ENCODE measurements around the gene KLK6.

KLK6 gene

DNA sequence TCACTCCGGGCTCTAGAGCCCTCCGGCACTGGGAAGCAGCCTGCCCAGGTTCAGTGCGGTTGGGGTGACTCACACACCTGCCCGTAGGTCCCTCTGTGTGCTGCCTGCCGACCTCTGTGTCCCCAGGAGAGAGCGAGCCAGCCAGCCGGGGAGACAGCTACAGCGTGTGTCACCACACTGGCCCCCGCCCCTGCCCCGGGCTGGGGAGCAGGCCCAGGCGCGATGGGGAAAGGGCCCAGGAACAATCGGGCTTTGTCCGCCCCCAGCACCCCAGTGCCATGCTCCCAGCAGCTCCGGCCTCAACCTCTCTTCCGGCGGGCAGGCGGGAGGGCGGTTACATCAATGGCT, at the start of gene KLK6:
TSS of gene KLK6 (minus strand) at position 179 of the 348 bp plus-strand sequence. CDS start 1,487 bp downstream, outside the sequence.
- no peak for DNase-seq (ENCODE audit: low read depth)

DNA sequence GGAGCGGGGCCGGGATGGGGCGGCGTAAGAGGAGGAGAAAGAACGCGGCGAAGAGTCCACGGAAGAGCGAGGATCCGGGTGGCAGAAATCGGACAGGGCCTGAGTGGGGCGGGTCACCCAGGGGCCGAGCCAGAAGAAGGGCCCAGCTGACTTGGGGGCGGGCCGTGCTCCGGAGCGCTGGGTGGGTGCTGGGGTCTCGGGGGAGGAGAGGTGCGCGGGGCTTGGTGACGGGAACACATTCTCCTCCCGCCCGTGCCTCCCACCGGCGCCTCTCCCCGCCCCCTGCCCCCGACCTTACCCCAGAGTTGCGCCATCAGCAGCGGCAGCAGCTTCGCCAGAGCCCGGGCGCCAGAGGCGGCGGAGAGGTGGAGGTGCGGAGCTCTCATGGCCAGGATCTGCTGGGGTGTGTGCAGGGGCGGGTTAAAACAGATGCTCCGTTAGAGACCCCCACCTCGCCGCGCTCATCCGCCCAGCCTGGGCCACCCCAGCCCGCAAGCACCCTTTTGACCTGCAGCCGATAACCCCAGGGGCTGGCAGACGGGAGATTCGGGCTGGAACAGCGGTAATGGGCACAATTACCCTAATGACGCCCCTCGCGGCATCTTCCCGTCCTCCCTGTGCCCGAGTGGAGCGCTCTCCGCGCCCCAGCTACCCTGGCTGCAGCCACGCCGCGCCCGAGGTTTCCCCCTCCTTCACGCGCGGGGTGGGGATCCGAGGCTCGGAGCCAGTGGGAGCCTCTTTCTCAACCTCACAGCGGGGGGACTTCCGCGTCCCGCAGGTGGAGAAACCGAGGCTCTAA, 49.6 kb upstream of the KLK6 start:
- DNase-seq (ENCODE audit: low read depth): no peak

DNA sequence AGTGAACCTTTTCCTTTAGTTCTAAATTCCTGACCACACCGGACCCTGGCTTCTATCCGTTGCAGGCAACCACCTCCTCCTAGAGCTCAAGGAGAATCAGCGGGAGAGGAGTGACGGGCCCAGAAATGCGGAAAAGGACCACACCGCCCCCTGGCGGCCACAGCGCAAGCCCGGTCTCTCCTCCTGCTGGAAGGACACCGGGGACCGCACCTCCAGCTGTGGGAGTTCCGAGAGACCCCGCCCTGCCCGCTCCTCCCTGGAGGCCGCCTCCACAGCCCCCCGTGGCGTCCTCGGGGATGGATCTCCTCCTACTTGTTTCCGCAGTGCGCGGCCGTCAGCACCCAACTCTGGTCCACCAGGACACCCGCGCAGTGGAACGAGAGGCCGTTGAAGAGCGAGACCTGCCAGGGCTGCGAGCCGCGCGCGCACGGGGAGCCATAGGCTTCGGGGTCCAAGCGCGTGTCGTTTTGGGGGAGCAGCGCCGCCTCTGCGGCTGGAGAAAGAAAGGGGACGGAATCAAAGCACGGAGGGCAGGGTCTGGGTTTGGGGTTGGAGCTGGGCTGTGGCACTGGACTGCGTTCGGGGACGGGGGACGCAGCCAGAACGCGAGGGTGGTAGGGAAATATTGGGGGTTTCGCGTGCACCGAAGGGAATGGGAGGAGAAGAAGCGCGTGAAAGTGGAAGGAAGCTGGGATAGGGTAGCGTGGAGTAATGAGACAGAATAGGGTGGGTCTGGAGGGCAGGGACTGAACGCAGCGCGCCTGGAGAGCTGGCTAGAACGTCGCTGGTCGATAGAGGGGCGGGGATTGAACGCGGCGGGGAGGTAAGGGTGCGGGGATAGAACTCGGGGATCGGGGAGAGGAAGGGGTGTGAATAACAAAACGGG, 47.6 kb upstream of the KLK6 start:
- DNase-seq (ENCODE audit: low read depth): no peak

DNA sequence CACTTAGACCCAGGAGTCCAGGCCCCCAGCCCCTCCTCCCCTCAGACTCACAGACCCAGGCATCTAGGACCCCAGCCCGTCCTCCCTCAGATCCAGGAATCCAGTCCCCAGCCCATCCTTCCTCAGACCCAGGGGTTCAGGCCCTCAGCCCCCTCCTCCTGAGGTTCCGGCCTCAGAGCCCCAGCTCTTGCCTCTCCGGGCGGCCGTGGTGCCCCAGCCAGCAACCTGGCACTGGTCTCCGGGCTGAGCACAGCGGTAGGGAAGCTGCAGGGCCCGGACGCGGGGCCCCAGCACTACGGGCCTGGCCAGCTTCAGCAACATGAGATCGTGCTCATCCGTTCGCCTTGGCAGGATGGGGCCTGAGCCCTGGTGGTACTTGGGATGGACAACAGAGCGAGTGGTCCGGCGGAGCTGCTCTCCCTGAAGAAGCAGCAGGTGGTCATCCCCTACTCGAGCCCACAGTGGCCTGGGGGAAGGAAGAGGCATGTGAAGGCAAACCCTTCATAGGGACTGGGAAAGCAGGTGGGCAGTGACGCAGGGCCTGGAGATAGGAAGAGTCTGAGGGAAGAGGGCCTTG, 46.4 kb upstream of the KLK6 start:
- no peak for DNase-seq (ENCODE audit: low read depth)

DNA sequence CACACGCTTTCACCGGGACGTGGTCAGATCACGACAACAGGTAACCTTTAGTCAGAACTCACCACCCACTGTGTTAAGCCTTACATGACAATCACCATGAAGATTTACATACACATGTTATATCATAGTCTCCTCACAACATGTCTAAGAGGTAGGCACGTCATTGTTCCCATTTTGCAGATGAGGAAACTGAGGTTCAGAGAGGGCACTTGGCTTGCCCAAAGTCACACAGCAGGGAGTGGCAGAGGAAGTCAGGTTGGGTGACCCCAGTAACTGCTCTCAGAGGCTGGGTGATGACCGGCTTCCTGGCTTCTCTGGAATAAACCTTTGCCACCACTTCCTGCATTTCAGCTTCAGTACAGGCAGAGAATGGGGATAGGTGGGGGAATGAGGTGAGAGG, 44.9 kb upstream of the KLK6 start:
- DNase-seq (ENCODE audit: low read depth): no peak

DNA sequence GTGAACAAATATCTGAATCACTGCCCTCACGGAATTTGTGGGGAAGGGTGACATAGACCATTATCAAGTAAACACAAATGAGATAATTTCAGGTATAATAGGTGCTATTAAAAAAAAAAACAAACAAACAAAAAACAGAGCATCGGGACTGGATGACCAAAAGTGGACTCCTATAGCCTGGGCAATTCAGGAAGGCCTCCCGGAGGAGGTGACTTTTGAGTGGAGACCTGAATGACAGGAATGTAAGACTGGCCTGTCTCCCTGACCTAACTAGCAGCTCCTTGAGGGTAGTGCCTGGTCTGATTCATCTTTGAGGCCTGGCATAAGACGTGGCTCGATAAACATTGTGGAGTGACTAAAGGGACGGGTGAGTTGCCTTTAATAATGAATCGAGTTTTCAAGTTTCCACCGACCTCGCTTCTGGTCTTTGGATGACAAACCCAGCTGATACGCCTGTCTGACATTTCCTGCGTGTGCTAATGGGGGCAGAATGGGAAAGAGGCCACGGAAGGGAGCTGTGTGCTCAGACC, 43.3 kb upstream of the KLK6 start:
- DNase-seq (ENCODE audit: low read depth): no peak

DNA sequence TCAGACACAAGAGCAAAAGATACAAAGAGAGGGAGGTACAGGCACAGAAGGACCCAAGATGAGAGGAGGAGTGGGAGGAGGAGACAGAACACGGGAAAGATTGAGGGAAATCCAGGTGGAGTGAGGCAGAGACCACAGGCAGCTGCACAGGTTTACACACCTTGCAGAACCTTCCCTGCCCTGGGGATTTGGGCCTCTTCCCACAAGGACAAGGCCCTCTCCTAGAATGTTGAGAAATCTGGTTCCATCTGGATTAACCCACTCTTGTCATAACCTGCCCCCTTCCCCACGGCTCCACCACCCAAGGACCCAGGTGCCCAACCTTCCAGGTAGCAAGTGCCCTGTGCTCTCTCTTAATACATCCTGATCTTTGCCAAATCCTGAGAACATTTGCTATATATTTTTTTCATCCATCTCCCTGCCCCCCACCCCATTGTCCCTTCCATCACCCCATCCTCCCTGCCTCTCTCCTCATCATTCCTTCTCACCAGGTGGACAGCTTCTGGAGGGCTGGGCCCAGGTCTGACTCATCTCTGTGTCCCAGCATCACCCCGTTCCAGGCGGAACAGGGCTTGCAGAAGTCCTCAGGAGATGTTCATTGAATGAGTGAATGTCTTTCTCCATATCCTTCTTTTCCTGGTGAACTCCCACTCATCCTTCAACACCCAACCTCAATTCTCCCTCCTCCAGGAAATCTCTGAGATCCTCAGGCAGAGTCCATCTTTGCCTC, 40.8 kb upstream of the KLK6 start:
- DNase-seq (ENCODE audit: low read depth): no peak

DNA sequence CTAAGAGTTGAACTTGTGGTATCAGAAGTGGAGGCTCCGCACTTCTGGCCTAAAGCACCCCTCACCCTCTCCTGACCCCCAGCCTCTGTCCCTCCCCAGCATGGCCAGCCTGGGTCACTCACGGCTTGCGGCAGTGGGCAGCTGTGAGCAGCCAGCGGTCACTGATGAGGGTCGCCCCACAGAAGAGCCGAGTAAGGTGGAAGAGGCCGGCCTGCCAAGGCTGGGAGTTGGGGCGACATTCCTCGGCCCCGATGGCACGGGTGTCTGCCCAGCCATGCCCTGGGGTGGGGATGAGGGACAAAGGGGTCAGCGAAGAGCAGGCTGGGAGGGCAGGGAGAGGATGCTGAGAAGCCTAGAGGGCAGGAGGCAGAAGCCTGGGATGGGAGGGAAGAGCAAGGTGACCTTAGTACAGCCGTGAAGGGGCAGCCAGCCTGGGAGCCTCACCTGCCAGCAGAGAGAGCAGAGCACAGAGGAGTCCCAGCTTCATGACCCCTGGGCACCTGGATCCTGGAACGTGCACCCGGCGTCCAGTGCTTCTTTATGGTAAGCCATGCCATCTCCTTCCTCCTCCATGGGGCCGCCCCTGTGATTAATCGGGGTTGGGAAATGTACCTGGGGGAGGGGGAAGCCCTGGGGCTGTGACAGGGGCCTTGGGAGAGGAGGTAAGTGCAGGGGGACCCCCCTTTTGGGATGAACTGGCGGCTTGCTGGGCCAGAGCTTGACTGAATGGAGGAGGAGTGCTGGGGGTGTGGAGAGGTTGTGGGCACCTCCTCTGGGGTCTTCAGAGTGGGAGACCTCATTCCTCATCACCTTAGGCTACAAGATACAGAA, 39.9 kb upstream of the KLK6 start:
- no peak for DNase-seq (ENCODE audit: low read depth)

DNA sequence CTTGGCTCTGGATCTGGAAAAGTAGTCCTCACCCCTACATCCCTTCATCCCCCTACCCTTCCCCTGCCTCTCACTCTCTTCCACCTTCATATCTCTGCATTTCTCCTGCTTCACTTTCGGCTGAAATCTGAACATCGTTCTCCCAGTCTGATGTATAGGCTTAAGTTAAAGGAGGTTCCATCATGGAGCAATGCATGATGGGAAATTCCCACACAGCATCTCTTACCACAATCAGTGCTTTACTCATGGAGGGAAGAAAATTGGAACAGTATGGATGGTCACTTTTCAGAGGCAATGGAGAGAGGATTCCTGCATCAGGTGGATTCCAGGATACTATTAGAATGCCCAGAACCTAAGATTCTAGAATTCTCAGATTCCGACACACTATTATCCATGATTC, 38.1 kb upstream of the KLK6 start:
- no peak for DNase-seq (ENCODE audit: low read depth)

DNA sequence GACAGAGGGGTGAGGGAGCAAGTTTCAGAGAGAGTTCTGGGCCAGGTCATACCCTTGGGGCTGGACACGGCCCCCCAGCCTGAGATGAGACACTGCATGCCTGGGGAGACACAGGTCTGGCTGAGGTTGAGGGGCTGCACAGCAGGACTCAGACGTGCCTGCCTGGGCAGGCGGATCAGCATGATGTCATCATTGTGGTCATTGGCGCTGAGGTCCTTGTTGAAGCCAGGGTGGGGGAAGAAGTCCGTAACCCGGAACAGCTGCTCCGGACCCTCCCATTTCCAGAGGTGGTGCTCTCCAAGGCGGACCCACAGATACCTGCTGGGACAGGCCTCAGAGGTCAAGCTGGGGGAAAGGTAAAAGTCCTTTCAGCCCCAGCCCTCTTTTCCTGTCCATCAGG, 37.0 kb upstream of the KLK6 start:
- DNase-seq (ENCODE audit: low read depth): no peak

DNA sequence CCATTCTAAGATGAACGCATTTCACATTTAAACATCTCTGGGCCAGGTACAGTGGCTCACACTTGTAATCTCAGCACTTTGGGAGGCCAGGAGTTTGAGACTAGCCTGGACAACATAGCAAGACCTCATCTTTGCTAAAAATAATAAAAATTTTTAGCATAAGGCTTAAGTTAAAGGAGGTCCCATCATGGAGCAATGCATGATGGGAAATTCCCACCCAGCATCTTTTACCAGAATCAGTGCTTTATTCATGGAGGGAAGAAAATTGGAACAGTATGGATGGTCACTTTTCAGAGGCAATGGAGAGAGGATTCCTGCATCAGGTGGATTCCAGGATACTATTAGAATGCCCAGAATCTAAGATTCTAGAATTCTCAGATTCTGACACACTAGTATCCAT, 35.9 kb upstream of the KLK6 start:
- DNase-seq (ENCODE audit: low read depth): no peak

DNA sequence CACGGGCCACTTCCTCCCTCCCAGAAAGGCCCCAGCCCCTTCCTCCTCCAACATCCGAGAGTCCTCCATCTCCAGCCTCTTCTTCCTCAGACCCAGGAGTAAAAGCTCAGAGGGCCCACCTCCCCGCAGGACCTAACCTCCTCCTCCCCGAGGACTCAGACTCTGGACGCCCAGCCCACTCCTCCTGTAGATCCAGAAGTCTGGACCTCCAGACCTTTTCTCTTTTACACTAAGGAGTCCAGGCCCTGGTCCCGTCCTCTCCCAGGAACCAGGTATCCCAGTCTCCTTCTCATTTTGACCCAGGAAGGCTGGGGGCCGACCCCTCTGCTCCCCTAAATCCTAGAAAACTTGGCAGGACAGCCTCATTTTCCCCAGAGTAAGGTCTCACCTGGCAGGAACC, 33.9 kb upstream of the KLK6 start:
- DNase-seq (ENCODE audit: low read depth): no peak

DNA sequence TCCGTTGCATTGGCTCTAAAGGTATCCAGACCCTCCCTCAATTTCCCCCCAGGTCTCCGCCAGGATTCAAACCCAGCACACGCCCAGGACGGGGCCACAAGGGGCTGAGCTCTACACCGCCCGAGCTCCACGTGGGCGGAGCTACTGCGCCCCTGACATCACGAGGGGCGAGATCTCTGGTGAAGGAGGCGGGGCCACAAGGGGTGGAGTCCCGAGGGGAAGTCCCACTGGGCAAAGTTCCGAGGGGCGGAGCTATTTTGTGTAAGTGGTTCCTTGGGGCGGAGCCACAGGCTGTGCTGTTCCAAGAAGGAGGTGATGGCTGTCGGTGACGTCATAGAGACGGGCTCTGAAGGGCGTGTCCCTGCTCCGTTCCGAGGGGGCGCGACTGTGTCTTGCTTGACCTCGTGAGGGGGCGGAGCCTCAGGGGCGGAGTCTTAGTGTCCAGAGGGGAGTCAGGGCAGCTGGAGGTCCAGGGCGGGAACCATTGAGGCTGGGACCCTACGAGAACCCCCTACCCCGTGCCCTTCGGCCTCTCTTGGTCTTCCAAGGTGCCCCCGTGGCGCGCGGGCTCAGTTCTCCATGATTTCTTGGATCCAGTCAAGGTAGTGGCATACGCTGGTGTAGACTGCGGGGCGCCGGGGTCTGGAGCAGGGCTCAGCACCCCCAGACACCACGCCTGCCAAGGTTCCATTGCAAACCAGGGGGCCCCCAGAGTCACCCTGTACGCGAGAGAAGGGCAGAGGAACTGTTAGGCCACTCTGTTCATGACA, 33.3 kb upstream of the KLK6 start:
- DNase-seq (ENCODE audit: low read depth): no peak

DNA sequence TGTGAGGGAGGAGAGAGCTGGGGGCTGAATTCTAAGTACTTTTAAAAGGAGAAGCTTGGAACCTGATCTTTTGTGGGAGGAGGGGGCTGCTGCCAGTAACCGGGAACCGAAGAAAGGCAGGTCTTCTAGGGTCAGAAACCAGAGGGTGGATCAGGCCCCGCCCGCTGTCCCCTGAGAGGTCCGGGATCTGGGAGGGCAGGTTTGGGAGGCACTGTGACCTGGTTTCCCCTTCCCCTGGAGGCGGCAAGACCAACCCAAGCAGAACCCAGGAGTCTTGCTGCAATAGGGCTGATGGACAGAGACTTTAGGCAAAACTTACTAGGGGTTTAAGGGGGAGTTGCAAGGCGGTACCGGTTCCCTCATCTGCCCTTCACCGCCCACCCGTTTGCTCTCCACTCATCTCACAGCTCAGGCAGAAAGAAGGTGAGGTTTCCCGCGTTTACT, 32.7 kb upstream of the KLK6 start:
- no peak for DNase-seq (ENCODE audit: low read depth)

DNA sequence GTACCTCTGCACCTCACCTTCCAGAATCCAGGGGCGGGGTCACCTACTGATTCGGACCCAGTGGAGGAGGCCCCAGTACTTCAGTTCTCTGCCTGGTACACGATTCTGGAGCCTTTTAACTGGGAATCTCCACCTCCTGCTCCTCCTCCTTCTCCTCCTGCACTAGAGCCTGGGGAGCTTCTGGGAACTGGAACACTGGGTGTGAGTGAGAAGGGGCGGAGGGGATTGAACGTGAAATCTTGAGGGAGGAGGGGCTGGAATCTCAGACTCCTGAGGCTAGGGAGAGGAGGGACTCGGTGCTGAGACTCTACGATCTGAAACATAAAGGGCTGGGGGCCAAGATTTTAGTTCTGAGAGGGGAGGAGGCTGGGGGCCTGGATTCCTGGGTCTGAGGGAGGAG, 32.1 kb upstream of the KLK6 start, which contains the start of gene KLK8:
TSS of gene KLK8 (minus strand) at position 90 of the 400 bp plus-strand sequence. CDS start 437 bp downstream, outside the sequence.
- no peak for DNase-seq (ENCODE audit: low read depth)

DNA sequence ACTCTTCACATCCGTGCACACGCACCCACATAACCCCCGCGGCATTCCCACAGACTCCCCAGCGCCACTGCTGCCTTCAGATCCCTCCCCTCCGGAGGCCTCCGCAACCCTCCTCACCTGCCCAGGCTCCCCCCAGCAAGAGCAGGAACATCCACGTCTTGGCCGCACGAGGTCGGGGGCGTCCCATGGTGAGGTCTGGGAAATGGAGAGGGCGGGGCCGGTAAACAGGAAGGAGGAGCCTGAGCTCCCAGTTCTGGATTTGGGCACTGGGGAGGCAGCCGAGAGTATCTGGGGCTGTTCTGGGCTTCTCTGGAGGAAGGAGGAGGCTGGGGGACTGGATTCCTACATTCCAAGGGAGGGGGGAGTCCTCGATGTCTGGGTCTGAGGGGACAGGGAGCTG, 31.6 kb upstream of the KLK6 start:
- DNase-seq (ENCODE audit: low read depth): no peak

DNA sequence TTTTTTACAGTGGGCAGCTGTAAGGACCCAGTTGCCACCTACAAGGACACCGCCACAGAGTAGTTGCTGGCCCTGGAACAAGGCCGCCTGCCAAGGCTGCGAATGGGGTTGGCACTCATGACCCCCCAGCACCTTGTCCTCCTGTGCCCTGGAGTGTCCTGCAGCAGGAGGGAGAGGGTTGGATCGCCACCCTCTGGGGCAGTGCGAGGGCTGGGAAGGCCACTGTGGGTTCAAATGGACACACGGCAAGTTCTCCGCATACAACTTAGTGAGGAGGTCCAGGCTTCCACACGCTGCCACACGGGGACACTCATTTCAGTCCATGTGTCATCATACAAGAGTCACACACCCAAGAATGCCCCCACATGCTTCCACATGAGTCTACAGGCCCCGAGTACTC, 31.0 kb upstream of the KLK6 start:
- DNase-seq (ENCODE audit: low read depth): no peak

DNA sequence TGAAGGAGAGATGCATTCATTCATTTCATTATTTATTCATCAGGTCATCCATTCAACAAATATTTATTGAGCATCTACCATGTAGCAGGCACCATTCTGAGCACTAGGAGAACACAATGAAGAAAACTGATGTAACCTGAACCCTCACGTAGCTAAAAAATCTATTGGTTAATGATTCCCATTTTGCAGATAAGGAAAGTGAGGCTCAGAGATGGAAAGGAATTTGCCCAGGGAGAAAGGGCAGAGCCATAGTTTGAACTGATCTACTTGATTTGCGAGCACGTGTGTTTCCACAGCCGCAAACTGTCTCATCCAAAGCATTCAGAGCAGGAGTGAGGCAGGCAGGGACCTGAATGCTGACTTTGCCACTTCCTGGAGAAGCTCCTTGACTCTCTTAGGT, 29.3 kb upstream of the KLK6 start:
- no peak for DNase-seq (ENCODE audit: low read depth)

DNA sequence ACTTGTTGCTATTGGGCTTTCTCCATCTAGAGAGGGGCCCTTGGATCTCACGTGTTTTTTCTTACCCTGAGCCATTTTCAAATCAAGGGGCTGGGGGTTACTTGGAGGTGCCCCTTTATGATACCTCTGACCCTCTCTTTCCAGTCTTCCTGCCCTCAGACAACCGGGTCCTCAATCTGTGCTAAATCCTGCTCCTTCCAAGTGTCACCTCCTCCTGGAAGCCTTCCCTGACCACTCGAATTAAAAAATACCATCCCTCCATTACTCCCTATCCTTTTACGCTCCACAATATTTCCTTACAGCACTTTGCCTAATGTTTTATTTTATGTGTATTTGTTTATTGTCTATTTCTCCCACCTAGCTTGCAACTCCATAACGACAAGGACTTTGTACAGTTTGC, 28.7 kb upstream of the KLK6 start:
- no peak for DNase-seq (ENCODE audit: low read depth)

DNA sequence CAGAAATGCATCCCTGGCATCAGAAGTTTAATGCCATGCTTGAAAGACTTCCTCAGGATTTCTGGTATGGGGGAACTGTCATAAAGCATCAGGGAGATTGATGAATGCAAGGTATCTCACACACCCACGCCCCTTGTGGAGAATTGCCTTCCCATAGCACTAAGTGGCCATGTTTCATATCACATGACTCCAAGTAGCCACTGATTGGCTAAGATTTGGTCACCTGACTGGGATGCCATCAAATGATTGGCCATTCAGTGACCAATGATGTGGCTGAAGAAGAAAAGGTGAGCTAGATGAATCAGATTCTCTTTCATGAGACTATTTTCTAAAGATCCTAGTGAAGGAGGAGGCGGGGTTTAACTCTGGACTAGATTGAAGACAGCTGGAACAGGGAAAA, 24.7 kb upstream of the KLK6 start:
- no peak for DNase-seq (ENCODE audit: low read depth)
